A673 (cell line): ENCODE results near the gene ANKRD29. TPM values are rescaled to one million over a fixed set of nuclear protein-coding genes. Genes with fewer than 3 reads are reported as not detected.
A peak's percentile ranks its signal among the peaks of the same experiment; 100 is the strongest.

Source experiments
- BruUV-seq: library from RNA; stranded (reverse); fragments of 400-500 nt; replicated peaks from 2 replicates; lab custom pipeline; 2021; lab: Mats Ljungman, UMichigan
- CTCF ChIA-PET: fragments of 300-600 bp; sonication (Branson Sonifier 250); formaldehyde crosslinking; loops from one replicate; lab custom pipeline; 2022; ENCODE audit warnings: antibody characterized with exemption; lab: Charles Lee
- POLR2A ChIA-PET: fragments of 300-600 bp; sonication (Branson Sonifier 250); formaldehyde crosslinking; loops from one replicate; lab custom pipeline; 2022; ENCODE audit warnings: antibody characterized with exemption; ENCODE audit not compliant: low non-redundant PET; lab: Charles Lee
- DNase-seq: peaks from one replicate; pipeline ENCODE4 v3.0.0-alpha.2; 2015; ENCODE audit warnings: low spot score
- H3K27ac ChIP-seq: fragments of 200-600 bp; sonication (generic); 2 replicates; pipeline ENCODE4 v1.5.1; 2016; ENCODE audit warnings: mixed run types, low read depth, mild to moderate bottlenecking, mixed read lengths, antibody characterized with exemption, low read length; ENCODE audit not compliant: poor library complexity, severe bottlenecking
- H3K27me3 ChIP-seq: fragments of 200-600 bp; sonication (generic); replicated peaks from 2 replicates; pipeline ENCODE4 v1.6.1; 2017; ENCODE audit warnings: mixed run types, low read depth, mild to moderate bottlenecking, mixed read lengths, antibody characterized with exemption, low read length; ENCODE audit not compliant: insufficient read depth, poor library complexity
- H3K36me3 ChIP-seq: fragments of 200-600 bp; sonication (generic); 2 replicates; pipeline ENCODE4 v1.6.1; 2016; ENCODE audit warnings: mixed run types, mild to moderate bottlenecking, mixed read lengths, antibody characterized with exemption, low read length; ENCODE audit not compliant: insufficient read depth, poor library complexity, severe bottlenecking
- H3K4me1 ChIP-seq: fragments of 200-600 bp; sonication (generic); 2 replicates; pipeline ENCODE4 v1.6.1; 2017; ENCODE audit warnings: mixed run types, mild to moderate bottlenecking, mixed read lengths, antibody characterized with exemption, low read length; ENCODE audit not compliant: insufficient read depth, poor library complexity, severe bottlenecking
- H3K4me3 ChIP-seq: fragments of 200-600 bp; sonication (generic); 2 replicates; pipeline ENCODE4 v1.5.1; 2016; ENCODE audit warnings: low read depth, mixed run types, mild to moderate bottlenecking, mixed read lengths, low read length; ENCODE audit not compliant: poor library complexity, severe bottlenecking
- H3K9me3 ChIP-seq: fragments of 200-600 bp; sonication (generic); 2 replicates; pipeline ENCODE4 v1.6.1; 2016; ENCODE audit warnings: mixed run types, low read depth, mild to moderate bottlenecking, mixed read lengths, antibody characterized with exemption, low read length; ENCODE audit not compliant: poor library complexity, severe bottlenecking
- CTCF ChIP-seq: fragments of 300-800, 200-600 bp; sonication (generic); conservative IDR thresholded peaks from 2 replicates; pipeline ENCODE4 v1.5.1; 2017; ENCODE audit warnings: low read depth, mild to moderate bottlenecking, antibody characterized with exemption, low read length, moderate library complexity, mixed read lengths
- EZH2 ChIP-seq: fragments of 200-600 bp; sonication (generic); IDR thresholded peaks from 2 replicates; pipeline ENCODE4 v1.6.1; 2017; ENCODE audit warnings: borderline replicate concordance, low read depth, mild to moderate bottlenecking, mixed read lengths, antibody characterized with exemption, low read length; ENCODE audit not compliant: poor library complexity, severe bottlenecking
- intact Hi-C: fragments of 100-400 bp; cut with micrococcal nuclease; formaldehyde crosslinking; loops from one replicate; pipeline ENCODE4 v1.10.0; 2022; ENCODE audit not compliant: unreplicated experiment
- total RNA-seq: library from RNA; stranded (reverse); gene quantifications from 2 replicates; pipeline ENCODE4 v1.2.3, GENCODE V29; 2021

The ANKRD29 gene
- total RNA-seq, 1 experiment from 2014 or later, result 2.6 TPM

DNA sequence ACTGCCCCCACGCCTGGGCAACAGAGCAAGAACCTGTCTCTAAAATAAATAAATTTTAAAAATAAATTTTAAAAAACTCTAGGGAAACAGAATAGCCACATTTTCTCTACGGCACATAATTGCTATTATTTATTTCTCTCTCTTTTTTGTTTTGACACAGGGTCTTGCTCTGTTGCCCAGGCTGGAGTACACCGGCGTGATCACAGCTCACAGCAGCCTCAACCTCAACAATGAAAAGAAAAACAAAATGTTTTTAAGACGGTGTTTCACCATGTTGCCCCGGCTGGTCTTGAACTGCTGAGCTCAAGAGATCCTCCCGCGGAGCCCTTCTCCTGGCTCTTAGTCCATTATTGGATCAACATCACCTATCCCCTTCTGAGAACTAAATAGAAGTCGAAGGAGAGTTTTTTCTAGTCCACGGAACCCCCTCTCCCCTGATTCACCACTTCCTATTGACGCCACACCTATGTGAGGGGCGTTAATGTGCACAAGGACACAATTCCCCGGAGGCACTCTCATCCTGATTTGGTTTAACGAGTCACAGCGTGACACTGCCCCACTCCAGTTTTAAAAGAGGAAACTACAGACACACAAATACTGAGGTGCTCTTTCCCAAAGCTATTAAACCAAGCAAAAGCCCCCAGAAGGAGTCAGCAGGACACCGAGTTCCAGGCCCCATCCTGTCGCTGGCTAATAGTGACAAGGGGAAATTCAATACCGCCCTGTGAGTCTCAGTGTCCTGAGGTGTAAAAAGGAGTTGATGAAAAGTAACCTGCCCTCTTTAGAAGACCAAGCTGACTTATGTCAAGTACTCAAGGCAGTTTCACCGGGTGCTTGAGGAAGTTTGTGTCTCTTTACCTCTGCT lies 77.5 kb downstream of the ANKRD29 start:
- BruUV-seq, result TSS peak; percentile 36
- Histone ChIP-seq H3K27me3 (no peaks in the 10 kb centered on the region), H3K4me1 (peaks cover 20% of the 10 kb centered on the region), H3K36me3 (no peaks in the 10 kb centered on the region), H3K9me3 (no peaks in the 10 kb centered on the region), H3K4me3 (peak overlapping the region; percentile 95), H3K27ac (peak overlapping the region; percentile 99)
- ChIA-PET CTCF (no interaction called here), POLR2A (no interaction called here)
- TF ChIP-seq EZH2, result no peak
- TF ChIP-seq CTCF, result no peak
- DNase-seq, result peak; percentile 54
- intact Hi-C loops, result loop anchor here (5.0 kb wide), 1 partner anchor 68 kb away; no protein-coding TSS in a partner anchor

DNA sequence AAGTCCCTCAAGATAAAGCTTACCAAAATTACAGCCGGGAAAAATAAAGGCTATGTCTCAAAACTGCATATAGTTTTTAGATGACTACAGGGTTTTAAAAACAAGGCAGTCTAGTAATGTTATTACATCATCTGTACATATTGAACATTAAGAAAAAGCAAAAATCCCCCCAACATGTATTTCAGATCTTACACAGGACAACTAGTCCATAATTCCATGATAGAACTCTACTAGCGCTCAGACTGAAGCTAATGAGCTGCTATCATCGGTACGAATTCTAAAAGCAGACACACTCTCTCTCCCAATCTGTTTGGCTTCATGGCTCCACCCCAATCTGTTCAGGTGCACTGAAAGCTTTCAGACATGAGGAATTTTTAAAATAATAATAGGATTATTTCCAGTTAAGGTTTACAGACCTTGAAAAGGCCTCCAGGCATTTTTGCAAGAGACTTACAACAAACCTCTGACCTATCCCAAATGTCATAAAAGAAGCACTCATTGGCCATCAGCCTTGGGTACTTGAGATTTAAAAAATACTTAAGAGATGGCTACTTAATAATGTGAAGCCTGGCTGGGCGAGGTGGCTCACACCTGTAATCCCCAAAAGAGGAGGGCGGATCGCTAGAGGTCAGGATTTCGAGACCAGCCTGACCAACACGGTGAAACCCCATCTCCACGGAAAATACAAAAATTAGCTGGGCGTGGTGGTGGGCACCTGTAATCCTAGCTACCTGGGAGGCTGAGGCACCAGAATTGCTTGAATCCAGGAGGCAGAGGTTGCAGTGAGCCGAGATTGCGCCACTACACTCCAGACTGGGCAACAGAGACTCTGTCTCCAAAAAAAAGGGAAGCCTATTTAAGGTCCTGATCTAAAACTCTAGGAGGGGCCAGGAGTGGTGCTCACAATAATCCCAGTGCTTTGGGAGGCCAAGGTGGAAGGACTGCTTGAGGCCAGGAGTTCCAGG lies 78.4 kb downstream of the ANKRD29 start:
- peaks cover 20% of the 10 kb centered on the region for H3K4me1 ChIP-seq
- BruUV-seq, result no TSS peak
- intact Hi-C loops, result no loop called here

More for the DNA sequence above, 78.4 kb downstream of the ANKRD29 start:
- DNase-seq, result no peak
- no peak for TF ChIP-seq CTCF
- TF ChIP-seq EZH2, result no peak
- no peaks in the 10 kb centered on the region for H3K9me3 ChIP-seq
- no peaks in the 10 kb centered on the region for H3K27me3 ChIP-seq
- no peak overlapping the region for H3K27ac ChIP-seq
- H3K36me3 ChIP-seq, result no peaks in the 10 kb centered on the region
- CTCF ChIA-PET, result no interaction called here
- no peak overlapping the region for H3K4me3 ChIP-seq
- POLR2A ChIA-PET, result no interaction called here
